MM.1S (cell line): ENCODE data around the gene SPDYE1.
A peak's percentile ranks its signal among the peaks of the same experiment; 100 is the strongest.
"Not testable (repeated sequence)": the region's sequence is repeated elsewhere in the genome, so short reads cannot be mapped to it uniquely, and the experiment has no call there.

Experiments
- DNase-seq: peaks from one replicate; pipeline ENCODE4 v3.0.0-alpha.2; 2015
- H2AFZ ChIP-seq: fragments of 300-600 bp; sonication (generic); 2 replicates; pipeline ENCODE4 v1.6.0; 2016; ENCODE audit warnings: antibody characterized with exemption, low read length
- H3F3A ChIP-seq: fragments of 300-600 bp; sonication (generic); 2 replicates; pipeline ENCODE4 v1.6.1; 2016; ENCODE audit warnings: mild to moderate bottlenecking, antibody characterized with exemption, low read length, moderate library complexity, mixed read lengths; ENCODE audit not compliant: insufficient read depth
- H3K27ac ChIP-seq: fragments of 300-600 bp; sonication (generic); 2 replicates; pipeline ENCODE4 v1.5.1; 2016; ENCODE audit warnings: mild to moderate bottlenecking, low read length
- H3K27me3 ChIP-seq: fragments of 300-600 bp; sonication (generic); replicated peaks from 2 replicates; pipeline ENCODE4 v1.6.0; 2016; ENCODE audit warnings: low read length; ENCODE audit not compliant: insufficient read depth
- H3K36me3 ChIP-seq: fragments of 300-600 bp; sonication (generic); replicated peaks from 2 replicates; pipeline ENCODE4 v1.6.1; 2016; ENCODE audit warnings: mild to moderate bottlenecking, low read length, mixed read lengths; ENCODE audit not compliant: insufficient read depth
- H3K4me1 ChIP-seq: fragments of 300-600 bp; sonication (generic); 2 replicates; pipeline ENCODE4 v1.6.1; 2016; ENCODE audit warnings: low read length, mixed read lengths
- H3K4me2 ChIP-seq: fragments of 300-600 bp; sonication (generic); 2 replicates; pipeline ENCODE4 v1.6.0; 2016; ENCODE audit warnings: low read depth, low read length
- H3K4me3 ChIP-seq: fragments of 300-600 bp; sonication (generic); 2 replicates; pipeline ENCODE4 v1.5.1; 2016; ENCODE audit warnings: low read length, mixed read lengths
- H3K79me2 ChIP-seq: fragments of 300-600 bp; sonication (generic); 2 replicates; pipeline ENCODE4 v1.6.1; 2016; ENCODE audit warnings: mixed run types, low read length, mixed read lengths
- H3K9ac ChIP-seq: fragments of 300-600 bp; sonication (generic); 2 replicates; pipeline ENCODE4 v1.6.1; 2016; ENCODE audit warnings: low read length, mixed read lengths
- H3K9me2 ChIP-seq: fragments of 300-600 bp; sonication (generic); replicated peaks from 2 replicates; pipeline ENCODE4 v1.6.1; 2016; ENCODE audit warnings: mild to moderate bottlenecking, low read length, mixed read lengths; ENCODE audit not compliant: insufficient read depth
- H3K9me3 ChIP-seq: fragments of 300-600 bp; sonication (generic); replicated peaks from 2 replicates; pipeline ENCODE4 v1.6.1; 2016; ENCODE audit warnings: mild to moderate bottlenecking, low read length, mixed read lengths; ENCODE audit not compliant: insufficient read depth
- H4K20me1 ChIP-seq: fragments of 300-600 bp; sonication (generic); 2 replicates; pipeline ENCODE4 v1.6.1; 2016; ENCODE audit warnings: mild to moderate bottlenecking, low read length, moderate library complexity, mixed read lengths; ENCODE audit not compliant: insufficient read depth
- EZH2 ChIP-seq: fragments of 300-600 bp; sonication (generic); optimal IDR thresholded peaks from 2 replicates; pipeline ENCODE3; 2017; ENCODE audit warnings: low read depth, mild to moderate bottlenecking, antibody characterized with exemption, low read length, mixed read lengths
- EZH2phosphoT487 ChIP-seq: fragments of 300-600 bp; sonication (generic); IDR thresholded peaks from 2 replicates; pipeline ENCODE4 v1.6.1; 2018; ENCODE audit warnings: antibody characterized with exemption, low read length
- TF ChIP-seq, protein P1 (sequence below): fragments of 300-600 bp; sonication (generic); IDR thresholded peaks from 2 replicates; pipeline ENCODE4 v1.5.1; 2016; ENCODE audit warnings: antibody characterized with exemption, low read length, mixed read lengths

Gene SPDYE1

DNA sequence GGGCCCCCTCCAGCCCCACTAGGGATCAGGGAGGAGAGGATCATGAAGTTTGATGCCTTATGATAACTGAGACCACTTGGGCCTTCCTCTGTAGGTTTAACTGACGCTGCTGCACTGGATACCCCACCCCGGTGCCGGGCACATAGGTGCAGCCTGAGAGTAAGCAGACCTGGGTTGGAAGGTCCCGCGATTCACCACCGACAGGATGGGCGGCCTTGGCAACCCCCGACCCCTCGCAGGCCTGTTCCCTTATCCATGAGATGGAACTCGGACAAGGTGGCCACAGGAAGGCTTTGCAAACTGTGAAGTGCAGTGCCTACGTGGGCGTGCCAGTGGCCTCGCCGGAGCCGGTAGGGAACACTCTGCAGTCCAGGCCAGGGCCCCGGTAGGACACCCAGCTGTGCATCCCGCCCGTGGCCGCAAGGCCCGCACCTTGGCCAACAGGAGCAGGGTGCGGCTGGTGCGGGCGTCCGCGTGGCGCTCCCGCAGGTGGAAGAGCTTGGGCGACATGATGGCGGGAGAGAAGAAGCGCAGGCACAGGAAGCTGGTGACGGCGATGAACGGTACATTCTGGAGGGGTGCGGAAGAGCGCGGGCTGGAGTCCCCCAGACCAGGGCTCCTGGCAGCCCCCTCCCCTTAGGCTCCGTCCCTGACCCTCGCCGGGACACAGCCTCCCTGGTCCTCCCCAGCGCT lies 42.2 kb downstream of the SPDYE1 start:
- not testable (repeated sequence) for H3K27ac ChIP-seq, H3K4me1 ChIP-seq, DNase-seq, H3K9ac ChIP-seq, H3K36me3 ChIP-seq, H2AFZ ChIP-seq, H3K4me3 ChIP-seq, H3K9me3 ChIP-seq, H4K20me1 ChIP-seq, H3K79me2 ChIP-seq, H3K9me2 ChIP-seq, H3K27me3 ChIP-seq
- Histone ChIP-seq H3K4me2 (peak overlapping the region; percentile 54; the same call in 1 of the 2 replicates), H3F3A (peaks cover 11% of the 10 kb centered on the region; the same call in 1 of the 2 replicates)

DNA sequence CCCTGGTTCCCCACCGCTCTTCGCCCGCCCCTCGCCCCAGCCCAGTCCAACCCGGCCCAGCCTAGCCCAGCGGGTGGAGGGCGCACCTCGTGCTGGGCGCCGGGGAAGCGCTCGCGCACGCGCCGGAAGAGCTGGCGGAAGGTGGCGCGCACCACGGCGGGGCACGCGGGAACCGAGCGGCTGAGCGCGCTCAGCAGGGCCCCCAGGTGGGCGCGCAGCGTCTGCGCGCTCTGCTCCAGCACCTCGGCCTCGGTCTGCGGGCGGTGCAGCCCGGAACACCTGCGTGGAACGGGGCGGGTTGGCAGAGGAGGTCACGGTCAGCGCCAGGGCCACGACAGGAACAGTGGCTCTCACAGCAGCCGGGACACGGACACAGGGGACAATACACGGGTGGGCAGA lies 42.8 kb downstream of the SPDYE1 start:
- not testable (repeated sequence) for H3K27ac ChIP-seq, H4K20me1 ChIP-seq, H3K9me2 ChIP-seq, H3K27me3 ChIP-seq, H3K36me3 ChIP-seq, H3K9me3 ChIP-seq, H3K4me1 ChIP-seq
- peaks cover 13% of the 10 kb centered on the region; the same call in 1 of the 2 replicates for H3F3A ChIP-seq
- H3K9ac ChIP-seq, result peak overlapping the region; percentile 40; the same call in 1 of the 2 replicates
- H3K4me2 ChIP-seq, result peak overlapping the region; percentile 54; the same call in 1 of the 2 replicates
- TF ChIP-seq, protein P1, sequence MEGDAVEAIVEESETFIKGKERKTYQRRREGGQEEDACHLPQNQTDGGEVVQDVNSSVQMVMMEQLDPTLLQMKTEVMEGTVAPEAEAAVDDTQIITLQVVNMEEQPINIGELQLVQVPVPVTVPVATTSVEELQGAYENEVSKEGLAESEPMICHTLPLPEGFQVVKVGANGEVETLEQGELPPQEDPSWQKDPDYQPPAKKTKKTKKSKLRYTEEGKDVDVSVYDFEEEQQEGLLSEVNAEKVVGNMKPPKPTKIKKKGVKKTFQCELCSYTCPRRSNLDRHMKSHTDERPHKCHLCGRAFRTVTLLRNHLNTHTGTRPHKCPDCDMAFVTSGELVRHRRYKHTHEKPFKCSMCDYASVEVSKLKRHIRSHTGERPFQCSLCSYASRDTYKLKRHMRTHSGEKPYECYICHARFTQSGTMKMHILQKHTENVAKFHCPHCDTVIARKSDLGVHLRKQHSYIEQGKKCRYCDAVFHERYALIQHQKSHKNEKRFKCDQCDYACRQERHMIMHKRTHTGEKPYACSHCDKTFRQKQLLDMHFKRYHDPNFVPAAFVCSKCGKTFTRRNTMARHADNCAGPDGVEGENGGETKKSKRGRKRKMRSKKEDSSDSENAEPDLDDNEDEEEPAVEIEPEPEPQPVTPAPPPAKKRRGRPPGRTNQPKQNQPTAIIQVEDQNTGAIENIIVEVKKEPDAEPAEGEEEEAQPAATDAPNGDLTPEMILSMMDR, result peak; percentile 14; the same call in 1 of the 2 replicates
- DNase-seq, result peak; percentile 60
- H2AFZ ChIP-seq, result 0 out of 2 replicates have a peak overlapping the region, but pooled peaks have one; percentile 27
- peaks cover 11% of the 10 kb centered on the region for H3K79me2 ChIP-seq
- H3K4me3 ChIP-seq, result peak overlapping the region; percentile 33; the same call in 1 of the 2 replicates

DNA sequence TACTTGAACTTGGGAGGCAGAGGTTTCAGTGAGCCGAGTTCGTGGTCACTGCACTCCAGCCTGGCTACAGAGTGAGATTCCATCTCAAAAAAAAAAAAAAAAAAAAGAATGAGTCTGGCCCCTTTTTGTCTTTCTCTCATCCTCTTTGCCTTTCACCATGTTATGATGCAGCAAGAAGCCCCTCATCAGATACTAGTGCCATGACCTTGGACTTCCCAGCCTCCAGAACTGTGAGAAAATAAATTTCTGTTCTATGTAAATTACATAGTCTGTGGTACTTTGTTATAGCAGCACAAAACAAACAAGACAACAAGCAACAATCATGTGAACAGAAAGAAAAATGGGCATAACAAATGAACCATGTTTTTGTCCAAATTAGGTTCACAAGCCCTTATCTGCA lies 44.5 kb downstream of the SPDYE1 start:
- no peaks in the 10 kb centered on the region for H3K9me3 ChIP-seq
- H3K79me2 ChIP-seq, result peaks cover 28% of the 10 kb centered on the region
- no peak overlapping the region for H3K4me2 ChIP-seq
- no peaks in the 10 kb centered on the region for H3K36me3 ChIP-seq
- no peaks in the 10 kb centered on the region for H3K9me2 ChIP-seq
- H3K27ac ChIP-seq, result no peak overlapping the region
- H3K4me3 ChIP-seq, result no peak overlapping the region
- H2AFZ ChIP-seq, result no peak overlapping the region
- peaks cover 21% of the 10 kb centered on the region for H3K4me1 ChIP-seq
- H3K27me3 ChIP-seq, result no peaks in the 10 kb centered on the region
- TF ChIP-seq, protein P1, result no peak
- TF ChIP-seq EZH2, result no peak
- TF ChIP-seq EZH2phosphoT487, result no peak
- H3F3A ChIP-seq, result peaks cover 25% of the 10 kb centered on the region; the same call in 1 of the 2 replicates
- no peak overlapping the region for H3K9ac ChIP-seq
- DNase-seq, result no peak
- peaks cover 4% of the 10 kb centered on the region; the same call in 1 of the 2 replicates for H4K20me1 ChIP-seq

DNA sequence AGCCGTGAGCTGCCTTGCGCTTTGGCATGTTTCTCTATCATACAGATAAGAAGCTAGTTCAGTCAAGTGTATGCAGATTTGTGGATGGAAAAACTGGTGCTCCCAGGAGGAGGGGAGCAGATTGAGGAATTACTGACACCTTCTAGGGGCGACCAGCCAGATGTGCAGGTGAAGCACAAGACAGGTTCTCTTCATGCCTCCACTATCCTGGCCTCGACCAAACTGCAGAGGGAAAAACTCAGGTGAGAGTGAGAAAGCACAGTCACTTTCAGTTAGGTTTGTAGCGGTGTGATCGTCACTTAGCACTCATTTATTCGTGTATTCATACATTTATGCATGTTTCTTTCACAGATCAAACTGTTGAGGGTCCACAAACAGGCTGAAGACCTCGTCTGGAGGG lies 46.2 kb downstream of the SPDYE1 start:
- H3K27me3 ChIP-seq, result no peaks in the 10 kb centered on the region
- peaks cover 4% of the 10 kb centered on the region; the same call in 1 of the 2 replicates for H4K20me1 ChIP-seq
- H3K27ac ChIP-seq, result peak overlapping the region; percentile 66; the same call in 1 of the 2 replicates
- H3K36me3 ChIP-seq, result no peaks in the 10 kb centered on the region
- peak overlapping the region; percentile 94 for H3K4me3 ChIP-seq
- DNase-seq, result peak; percentile 25
- peaks cover 25% of the 10 kb centered on the region; the same call in 1 of the 2 replicates for H3F3A ChIP-seq
- H3K4me1 ChIP-seq, result peaks cover 23% of the 10 kb centered on the region
- peak overlapping the region; percentile 85 for H2AFZ ChIP-seq
- H3K4me2 ChIP-seq, result peak overlapping the region; percentile 81
- H3K9me3 ChIP-seq, result no peaks in the 10 kb centered on the region
- H3K9me2 ChIP-seq, result no peaks in the 10 kb centered on the region
- H3K9ac ChIP-seq, result peak overlapping the region; percentile 90
- H3K79me2 ChIP-seq, result peaks cover 43% of the 10 kb centered on the region
- TF ChIP-seq EZH2phosphoT487 (no peak), EZH2 (no peak)
- TF ChIP-seq, protein P1, result no peak
